Stomach (tissue), 9 donors: Measurements from ENCODE around the gene SMR3B. TPM values are rescaled to one million over a fixed set of nuclear protein-coding genes. Genes with fewer than 3 reads are reported as not detected.

Experiments
- DNase-seq, 2 donors: peaks; one replicate each; pipeline versions ENCODE4 v3.0.0 to v3.0.0-alpha.2; 2013 to 2019
- H3K27ac ChIP-seq, 5 donors: fragments of 200-600 bp in 4 of 5; sonication (generic) in 4 of 5; one replicate each; pipeline ENCODE4 v1.5.1; 2013 to 2019; ENCODE audit warnings: mild to moderate bottlenecking in 1 of 5, moderate library complexity in 1 of 5
- H3K27me3 ChIP-seq, 3 donors: fragments of 200-600 bp; sonication (generic); one replicate each; pipeline ENCODE4 v1.5.1; 2017 to 2019; ENCODE audit warnings: mixed run types in 1 of 3
- H3K36me3 ChIP-seq, 4 donors: fragments of 200-600 bp; sonication (generic); 1 replicate in 3 of 4; 2 replicates in 1 of 4; pipeline ENCODE4 v1.5.1; 2016 to 2019
- H3K4me1 ChIP-seq, 4 donors: fragments of 200-600 bp; sonication (generic); one replicate each; pipeline ENCODE4 v1.5.1; 2016 to 2019
- H3K4me3 ChIP-seq, 4 donors: fragments of 200-600 bp; sonication (generic) in 3 of 4; one replicate each; pipeline ENCODE4 v1.5.1; 2016 to 2019; ENCODE audit warnings: mild to moderate bottlenecking in 1 of 4
- H3K9me3 ChIP-seq, 4 donors: fragments of 200-600 bp; sonication (generic); one replicate each; pipeline ENCODE4 v1.5.1; 2016 to 2019
- CTCF ChIP-seq, 7 experiments: fragments of 450-650 bp in 4 of 7; fragments of 200-600 bp in 3 of 7; sonication (generic) in 3 of 7; IDR thresholded peaks; one replicate each; pipeline ENCODE4 v1.5.1; 2016 to 2019; ENCODE audit warnings: antibody characterized with exemption in 7 of 7, control low read depth in 2 of 7, mild to moderate bottlenecking in 1 of 7
- EP300 ChIP-seq: sonication (generic); formaldehyde crosslinking; IDR thresholded peaks from one replicate; pipeline ENCODE4 v1.6.1; 2017; ENCODE audit warnings: antibody characterized with exemption
- POLR2A ChIP-seq, 4 donors: fragments of 450-650 bp; IDR thresholded peaks; one replicate each; pipeline ENCODE4 v1.6.1; 2016; ENCODE audit warnings: antibody characterized with exemption in 4 of 4, control low read depth in 2 of 4, mild to moderate bottlenecking in 1 of 4, moderate library complexity in 1 of 4
- POLR2AphosphoS5 ChIP-seq, 3 donors: sonication (generic); formaldehyde crosslinking; IDR thresholded peaks; one replicate each; pipeline ENCODE4 v1.6.1; 2016; ENCODE audit warnings: antibody characterized with exemption in 3 of 3
- WGBS, 5 donors: extraction: QIAGEN DNeasy Blood & Tissue Kit in 3 of 5; methylation state at CpG; one replicate each; pipeline versions ENCODE4 v1.1.5 to v1.1.7; 2013 to 2018; 5-methylcytosine and 5-hydroxymethylcytosine counted together
- intact Hi-C: fragments of 100-400 bp; cut with DNase I; formaldehyde crosslinking; loops from one replicate; pipeline ENCODE4 v1.15.1; 2023; ENCODE audit warnings: low total_unique reads
- polyA plus RNA-seq, 3 donors: library from polyadenylated mRNA; stranded (reverse); fragments of 200-250 nt; gene quantifications; one replicate each; pipeline ENCODE4 v1.2.3, GENCODE V29; 2013
- total RNA-seq, 5 donors: library from RNA; depleted of rRNA; stranded (reverse); fragments of >200 nt; gene quantifications; one replicate each; pipeline versions ENCODE4 v1.1.0 to v1.2.3, GENCODE V29; 2014 to 2016
- donor health status: healthy with polysubstance abuse.
- donor health status: Bipolar disorder and iron deficiency.
- donor health status: healthy.

Gene SMR3B
- total and polyA plus RNA-seq, 8 donors: not detected

DNA sequence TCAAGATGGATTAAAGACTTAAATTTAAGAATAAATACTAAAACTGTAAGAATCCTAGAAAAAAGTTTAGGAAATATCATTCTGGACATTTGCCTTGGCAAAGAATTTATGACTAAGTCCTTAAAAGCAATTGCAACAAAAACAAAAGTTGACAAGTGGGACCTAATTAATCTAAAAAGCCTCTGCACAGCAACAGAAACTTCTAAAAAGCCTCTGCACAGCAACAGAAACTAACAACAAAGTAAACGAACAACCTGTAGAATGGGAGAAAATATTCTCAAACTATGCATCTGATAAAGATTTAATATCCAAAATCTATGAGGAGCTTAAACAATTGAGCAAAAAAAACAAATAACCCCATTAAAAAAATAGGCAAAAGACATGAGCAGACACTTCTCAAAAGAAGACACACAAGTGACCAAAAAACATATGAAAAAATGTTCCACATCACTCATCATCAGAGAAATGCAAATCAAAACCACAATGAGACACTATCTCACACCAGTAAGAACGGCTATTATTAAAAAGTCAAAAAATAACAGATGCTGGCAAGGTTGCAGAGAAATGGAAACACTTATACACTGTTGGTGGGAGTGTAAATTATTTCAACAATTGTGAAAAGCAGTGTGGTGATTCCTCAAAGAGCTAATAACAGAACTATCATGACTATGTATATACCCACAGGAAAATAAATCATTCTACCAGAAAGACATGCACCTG, 9.3 kb downstream of the SMR3B start:
- 55 to 69% (median 62%) methylated on average over 2 of the region's 2 CpGs for WGBS, 5 donors
- intact Hi-C loops: no loop called here
- Histone ChIP-seq H3K9me3 (no peaks in the 10 kb centered on the region), H3K4me3 (no peak overlapping the region), H3K4me1 (no peaks in the 10 kb centered on the region), H3K36me3 (no peaks in the 10 kb centered on the region), H3K27me3 (no peaks in the 10 kb centered on the region), H3K27ac (no peak overlapping the region)
- TF ChIP-seq POLR2A (IDR thresholded peaks at IDR 0.05) (no peak), POLR2AphosphoS5 (IDR thresholded peaks at IDR 0.05) (no peak), CTCF (IDR thresholded peaks at IDR 0.05) (no peak), EP300 (no peak)
- DNase-seq: no peak

DNA sequence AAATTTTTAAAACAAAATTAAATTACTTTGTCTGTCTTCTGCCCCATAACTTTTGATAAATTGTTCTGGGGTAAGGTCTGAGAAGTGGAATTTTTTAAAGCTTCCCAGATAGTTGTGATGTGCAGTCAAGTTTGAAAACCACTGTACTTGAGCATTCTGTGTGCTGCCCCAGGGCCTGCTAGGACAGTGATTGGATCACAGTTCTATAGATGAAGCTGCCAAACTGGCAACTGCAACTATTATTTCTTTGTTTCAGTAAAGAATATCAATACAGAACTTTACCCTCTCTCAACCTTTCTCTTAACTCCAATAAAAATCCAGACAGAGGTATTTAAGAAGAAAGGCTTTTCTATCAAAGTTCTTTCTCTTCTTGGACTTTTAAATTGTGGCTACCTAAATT, 14.6 kb downstream of the SMR3B start, which contains the start of gene OPRPN:
TSS of gene OPRPN (plus strand) at position 361 of the 400 bp plus-strand sequence. CDS start 1,346 bp downstream, outside the sequence.
- Histone ChIP-seq H3K27me3 (no peaks in the 10 kb centered on the region), H3K9me3 (no peaks in the 10 kb centered on the region), H3K4me1 (no peaks in the 10 kb centered on the region), H3K27ac (no peak within 1 kb of the TSS), H3K4me3 (no peak within 1 kb of the TSS), H3K36me3 (no peaks in the 10 kb centered on the region)
- intact Hi-C loops: no loop called here
- TF ChIP-seq CTCF (IDR thresholded peaks at IDR 0.05) (no peak), POLR2A (IDR thresholded peaks at IDR 0.05) (no peak), POLR2AphosphoS5 (IDR thresholded peaks at IDR 0.05) (no peak), EP300 (no peak)
- no peak for DNase-seq

DNA sequence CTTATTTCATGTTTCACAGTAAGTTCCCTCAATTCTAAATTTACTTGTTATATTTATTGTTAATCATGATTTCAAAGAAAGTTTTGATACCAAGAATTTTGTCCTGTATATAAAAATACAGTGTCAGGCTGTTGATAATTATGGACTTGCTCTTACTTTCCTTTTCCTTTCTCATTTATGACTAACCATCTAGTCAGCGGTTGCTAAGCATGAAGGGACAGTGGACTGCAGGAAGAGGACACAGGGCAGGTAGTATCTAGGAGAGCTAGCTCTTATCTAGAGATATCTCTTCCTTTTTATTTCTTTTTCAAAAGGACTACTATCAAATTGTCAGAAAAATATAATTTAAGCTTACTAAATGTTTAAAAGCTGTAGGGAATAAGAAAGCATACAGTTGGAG, 16.4 kb downstream of the SMR3B start:
- H3K4me1 ChIP-seq: no peaks in the 10 kb centered on the region
- no peaks in the 10 kb centered on the region for H3K9me3 ChIP-seq
- 85 to 96% (median 89%) methylated on average over 1 of the region's 1 CpG for WGBS, 5 donors
- DNase-seq: no peak
- H3K4me3 ChIP-seq: no peak overlapping the region
- H3K36me3 ChIP-seq: no peaks in the 10 kb centered on the region
- intact Hi-C loops: no loop called here
- H3K27ac ChIP-seq: no peak overlapping the region
- no peaks in the 10 kb centered on the region for H3K27me3 ChIP-seq
- TF ChIP-seq CTCF (IDR thresholded peaks at IDR 0.05) (no peak), POLR2AphosphoS5 (IDR thresholded peaks at IDR 0.05) (no peak), EP300 (no peak), POLR2A (IDR thresholded peaks at IDR 0.05) (no peak)

GRCh38 chr4:70402762-70403161, 19.8 kb downstream of the SMR3B start:
- intact Hi-C loops: no loop called here
- Histone ChIP-seq H3K27ac (no peak overlapping the region), H3K36me3 (no peaks in the 10 kb centered on the region), H3K4me3 (no peak overlapping the region), H3K9me3 (no peaks in the 10 kb centered on the region), H3K4me1 (no peaks in the 10 kb centered on the region), H3K27me3 (no peaks in the 10 kb centered on the region)
- DNase-seq: no peak
- 72 to 90% (median 84%) methylated on average over 1 of the region's 1 CpG for WGBS, 5 donors
- no peak for TF ChIP-seq EP300
- TF ChIP-seq POLR2AphosphoS5 (IDR thresholded peaks at IDR 0.05): no peak
- no peak for TF ChIP-seq CTCF (IDR thresholded peaks at IDR 0.05)
- TF ChIP-seq POLR2A (IDR thresholded peaks at IDR 0.05): no peak
